HEK293 (cell line): ENCODE data around the gene BRAT1.

Experiments
- ATF2 ChIP-seq: fragments of 450-650 bp; formaldehyde crosslinking; IDR thresholded peaks from 2 replicates; pipeline ENCODE4 v1.5.1; 2016; ENCODE audit warnings: missing biosample characterization, missing genetic modification characterization, low read depth
- CTCF ChIP-seq: fragments of 450-650 bp; formaldehyde crosslinking; IDR thresholded peaks from 2 replicates; pipeline ENCODE4 v1.5.1; 2016; ENCODE audit warnings: missing biosample characterization, missing genetic modification characterization
- EGR2 ChIP-seq: fragments of 450-650 bp; formaldehyde crosslinking; IDR thresholded peaks from 2 replicates; pipeline ENCODE4 v1.5.1; 2016; ENCODE audit warnings: low read depth, missing biosample characterization, missing genetic modification characterization
- REST ChIP-seq: fragments of 450-650 bp; formaldehyde crosslinking; IDR thresholded peaks from 2 replicates; pipeline ENCODE4 v1.5.1; 2016; ENCODE audit warnings: missing biosample characterization, missing genetic modification characterization
- ZNF184 ChIP-seq: fragments of 450-650 bp; IDR thresholded peaks from 2 replicates; pipeline ENCODE4 v1.5.1; 2018; ENCODE audit warnings: missing biosample characterization, mild to moderate bottlenecking, missing genetic modification characterization
- ZNF214 ChIP-seq: fragments of 450-650 bp; formaldehyde crosslinking; IDR thresholded peaks from 2 replicates; pipeline ENCODE4 v1.5.1; 2017; ENCODE audit warnings: missing biosample characterization, mild to moderate bottlenecking, missing genetic modification characterization, borderline replicate concordance
- ZNF23 ChIP-seq: fragments of 450-650 bp; formaldehyde crosslinking; IDR thresholded peaks from 2 replicates; pipeline ENCODE4 v1.5.1; 2016; ENCODE audit warnings: missing biosample characterization, missing genetic modification characterization, borderline replicate concordance
- ZNF302 ChIP-seq: fragments of 450-650 bp; formaldehyde crosslinking; IDR thresholded peaks from 2 replicates; pipeline ENCODE4 v1.5.1; 2016; ENCODE audit warnings: missing biosample characterization, missing genetic modification characterization, low read depth
- ZNF571 ChIP-seq: fragments of 450-650 bp; formaldehyde crosslinking; IDR thresholded peaks from 2 replicates; pipeline ENCODE4 v1.5.0; 2017; ENCODE audit warnings: missing biosample characterization, missing genetic modification characterization

- TF ChIP-seq REST (tag by site-specific recombination) (no peak), ZNF214 (no peak), EGR2 (tag by site-specific recombination) (peak; percentile 59), CTCF (tag by site-specific recombination) (no peak), ZNF184 (no peak), ZNF571 (tag by site-specific recombination) (no peak), ATF2 (tag by site-specific recombination) (no peak), ZNF23 (tag by site-specific recombination) (no peak), ZNF302 (tag by site-specific recombination) (no peak)
Measured at GRCh38 chr7:2575733-2576340, 20.5 kb upstream of the BRAT1 start.
